Breast epithelium (tissue), 3 donors: ENCODE measurements around the gene BNC1.

ENCODE experiments used
- CTCF ChIP-seq, 3 donors: fragments of 450-650 bp; IDR thresholded peaks; one replicate each; pipeline ENCODE4 v1.5.1; 2016 to 2017; ENCODE audit warnings: antibody characterized with exemption in 3 of 3, mild to moderate bottlenecking in 3 of 3, moderate library complexity in 3 of 3
- POLR2AphosphoS5 ChIP-seq, 3 donors: sonication (generic); formaldehyde crosslinking; IDR thresholded peaks; one replicate each; pipeline ENCODE4 v1.6.1; 2017; ENCODE audit warnings: antibody characterized with exemption in 3 of 3

- TF ChIP-seq CTCF (IDR thresholded peaks at IDR 0.05) = no peak
- no peak for TF ChIP-seq POLR2AphosphoS5 (IDR thresholded peaks at IDR 0.05)
Observed at GRCh38 chr15:83270176-83270575, 14.3 kb downstream of the BNC1 start.
